AG09319 (cell line): ENCODE results near the gene PDE9A.

Source experiments
- DNase-seq: peaks from one replicate; pipeline ENCODE4 v3.0.0-alpha.2; 2010; ENCODE audit warnings: low read depth; ENCODE audit errors: extremely low read depth
- TF ChIP-seq, protein P1 (sequence below): IDR thresholded peaks from 2 replicates; pipeline ENCODE4 v1.5.1; 2011; ENCODE audit warnings: low read depth, mild to moderate bottlenecking, inconsistent platforms, low read length, moderate library complexity

PDE9A gene

DNA sequence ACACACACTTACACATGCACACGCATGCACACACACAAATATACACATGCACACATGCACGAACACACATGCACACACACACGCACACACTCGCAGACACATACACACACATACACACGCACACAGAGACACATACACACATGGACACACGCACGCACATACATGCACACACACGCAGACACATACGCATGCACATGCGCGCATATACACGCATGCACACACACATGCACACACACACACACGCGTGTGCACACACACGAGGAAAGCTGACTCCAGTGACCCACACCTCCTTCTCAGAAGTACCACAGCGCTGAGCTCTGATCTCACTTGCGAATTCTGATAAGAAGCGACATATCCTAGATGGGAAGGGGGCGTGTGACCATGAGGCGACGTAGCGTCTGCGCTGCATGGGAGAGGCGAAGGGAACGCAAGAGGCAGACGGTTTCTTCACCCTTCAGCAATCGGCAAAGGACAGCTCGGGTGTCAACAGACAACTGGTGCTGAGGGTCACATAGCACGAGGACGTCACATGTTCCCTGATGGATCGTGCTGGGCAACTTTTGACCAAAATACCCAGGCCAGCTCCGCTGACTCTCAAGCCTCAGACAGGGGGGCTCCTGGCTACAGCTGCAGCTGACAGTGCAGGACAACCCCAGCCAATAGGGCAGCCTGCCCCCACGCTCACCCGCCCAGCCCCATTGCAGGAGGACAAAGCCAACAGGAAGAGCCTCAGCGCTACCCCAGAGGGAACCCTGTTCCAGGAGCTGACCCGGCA is 16.0 kb upstream of the PDE9A start:
- TF ChIP-seq, protein P1, sequence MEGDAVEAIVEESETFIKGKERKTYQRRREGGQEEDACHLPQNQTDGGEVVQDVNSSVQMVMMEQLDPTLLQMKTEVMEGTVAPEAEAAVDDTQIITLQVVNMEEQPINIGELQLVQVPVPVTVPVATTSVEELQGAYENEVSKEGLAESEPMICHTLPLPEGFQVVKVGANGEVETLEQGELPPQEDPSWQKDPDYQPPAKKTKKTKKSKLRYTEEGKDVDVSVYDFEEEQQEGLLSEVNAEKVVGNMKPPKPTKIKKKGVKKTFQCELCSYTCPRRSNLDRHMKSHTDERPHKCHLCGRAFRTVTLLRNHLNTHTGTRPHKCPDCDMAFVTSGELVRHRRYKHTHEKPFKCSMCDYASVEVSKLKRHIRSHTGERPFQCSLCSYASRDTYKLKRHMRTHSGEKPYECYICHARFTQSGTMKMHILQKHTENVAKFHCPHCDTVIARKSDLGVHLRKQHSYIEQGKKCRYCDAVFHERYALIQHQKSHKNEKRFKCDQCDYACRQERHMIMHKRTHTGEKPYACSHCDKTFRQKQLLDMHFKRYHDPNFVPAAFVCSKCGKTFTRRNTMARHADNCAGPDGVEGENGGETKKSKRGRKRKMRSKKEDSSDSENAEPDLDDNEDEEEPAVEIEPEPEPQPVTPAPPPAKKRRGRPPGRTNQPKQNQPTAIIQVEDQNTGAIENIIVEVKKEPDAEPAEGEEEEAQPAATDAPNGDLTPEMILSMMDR = no peak
- DNase-seq = no peak

DNA sequence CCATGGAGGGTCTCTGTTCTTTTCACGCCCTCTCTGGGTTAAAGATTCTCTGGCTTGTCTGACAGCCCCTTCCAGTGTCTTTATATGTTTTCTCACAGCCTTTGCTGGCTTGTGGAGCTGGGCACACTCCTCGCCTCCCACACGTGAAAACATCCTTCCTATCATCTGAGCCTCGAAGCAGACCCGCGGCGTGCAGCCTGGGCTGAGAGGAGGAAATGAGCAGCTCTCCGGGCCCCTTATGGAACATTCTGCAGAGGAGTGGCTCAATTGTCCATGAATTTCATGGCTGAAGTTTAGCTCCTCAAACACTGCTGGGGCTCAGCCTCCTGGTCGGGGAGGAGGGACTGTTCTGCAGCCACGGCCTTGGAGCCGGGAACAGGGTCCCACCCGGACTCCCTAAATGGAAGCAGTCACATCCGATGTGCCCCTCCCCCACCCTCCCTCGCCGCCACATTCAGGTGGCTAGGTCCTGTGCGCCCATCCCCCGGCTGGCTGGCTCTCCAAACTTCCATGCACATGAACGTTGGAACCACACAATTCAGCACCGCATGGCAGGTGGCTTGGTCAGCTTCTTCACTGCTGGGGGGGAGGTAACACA is 15.1 kb upstream of the PDE9A start:
- no peak for DNase-seq
- TF ChIP-seq, protein P1 = no peak

DNA sequence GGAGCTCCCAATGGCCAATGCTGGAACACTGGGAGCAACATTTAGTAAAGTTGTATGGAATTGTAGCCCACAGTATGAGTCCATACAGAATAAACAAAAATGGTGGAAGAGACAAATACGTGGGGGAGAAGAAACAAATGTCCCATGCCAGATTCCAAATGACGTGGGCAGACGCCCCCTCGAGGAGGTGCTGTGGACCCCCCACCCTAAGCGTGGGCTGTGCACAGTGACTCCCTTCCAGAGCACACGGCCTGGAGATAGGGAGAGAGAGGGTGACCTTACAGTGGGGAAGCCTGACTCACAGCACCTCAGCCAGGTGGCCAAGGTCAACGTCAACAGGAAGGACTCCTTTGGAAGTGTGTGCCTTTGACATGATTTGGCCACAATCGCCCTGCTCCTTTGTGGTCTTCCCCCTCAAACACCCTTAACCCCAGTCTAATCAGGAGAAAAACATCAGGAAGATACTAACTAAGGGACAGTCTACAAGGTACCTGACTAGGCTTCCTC is 13.7 kb upstream of the PDE9A start:
- DNase-seq = no peak
- TF ChIP-seq, protein P1 = no peak

DNA sequence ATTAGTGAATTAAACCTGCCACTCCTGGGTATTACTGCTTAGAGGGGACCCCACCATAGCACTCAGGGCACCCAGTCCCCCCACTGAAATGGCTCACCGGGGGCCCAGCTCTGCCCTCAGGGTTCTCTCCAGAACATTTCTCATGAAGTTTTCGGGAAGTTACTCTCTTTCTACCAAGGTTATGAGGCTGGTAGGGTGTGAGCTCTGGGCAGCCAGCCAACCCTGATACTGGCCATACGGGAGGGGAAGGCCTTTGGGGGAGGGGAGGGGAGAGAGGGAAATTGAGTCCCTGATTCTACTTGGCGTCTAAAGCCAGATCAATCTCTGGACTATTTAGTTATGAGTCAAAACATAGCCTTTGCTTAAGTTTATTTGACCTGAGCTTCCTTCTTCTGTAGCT is 12.9 kb upstream of the PDE9A start:
- DNase-seq = no peak
- TF ChIP-seq, protein P1 = no peak

DNA sequence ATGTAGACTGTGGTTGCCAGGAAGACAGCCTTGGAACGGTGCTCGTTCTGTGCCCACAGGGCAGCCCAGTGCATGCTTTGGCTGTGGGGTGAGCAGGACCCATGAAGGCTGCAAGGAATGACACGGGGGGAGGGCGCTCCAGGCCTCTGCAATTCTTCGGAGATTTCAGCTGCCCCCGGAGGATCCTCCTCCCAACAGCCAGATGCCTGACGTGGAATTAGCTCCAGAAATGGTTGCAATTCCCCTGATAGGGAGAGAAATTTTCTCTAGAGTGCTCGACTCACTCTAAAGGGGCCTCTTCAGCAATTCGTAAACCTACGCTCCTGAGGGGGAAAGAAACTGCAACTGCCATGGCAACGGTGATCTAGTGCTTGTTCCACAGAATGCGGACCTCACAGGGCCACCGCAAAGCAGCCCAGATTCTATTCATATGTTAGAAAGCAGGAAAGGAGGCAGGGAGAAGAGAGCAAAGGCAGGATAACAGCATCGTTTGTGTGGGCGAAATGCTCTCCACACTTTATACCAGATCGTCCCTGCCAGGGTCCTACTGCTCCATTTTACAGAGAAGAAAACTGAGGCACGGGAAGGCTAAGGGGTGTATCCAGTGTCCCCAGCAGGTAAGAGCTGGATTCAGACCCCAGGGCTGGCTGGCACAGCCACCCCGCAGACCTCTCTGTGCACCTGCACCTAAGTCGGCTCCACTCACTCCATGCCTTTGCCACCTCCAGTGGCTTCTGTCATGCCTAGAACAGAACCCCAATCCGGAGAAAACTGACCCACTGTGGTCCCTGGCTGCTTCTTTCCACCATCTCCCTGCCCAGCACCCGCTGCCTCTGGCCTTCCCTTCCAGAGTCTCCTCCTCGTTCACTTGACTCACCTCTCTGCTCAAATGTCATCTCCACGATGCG is 11.9 kb upstream of the PDE9A start:
- DNase-seq = no peak
- TF ChIP-seq, protein P1 = no peak

DNA sequence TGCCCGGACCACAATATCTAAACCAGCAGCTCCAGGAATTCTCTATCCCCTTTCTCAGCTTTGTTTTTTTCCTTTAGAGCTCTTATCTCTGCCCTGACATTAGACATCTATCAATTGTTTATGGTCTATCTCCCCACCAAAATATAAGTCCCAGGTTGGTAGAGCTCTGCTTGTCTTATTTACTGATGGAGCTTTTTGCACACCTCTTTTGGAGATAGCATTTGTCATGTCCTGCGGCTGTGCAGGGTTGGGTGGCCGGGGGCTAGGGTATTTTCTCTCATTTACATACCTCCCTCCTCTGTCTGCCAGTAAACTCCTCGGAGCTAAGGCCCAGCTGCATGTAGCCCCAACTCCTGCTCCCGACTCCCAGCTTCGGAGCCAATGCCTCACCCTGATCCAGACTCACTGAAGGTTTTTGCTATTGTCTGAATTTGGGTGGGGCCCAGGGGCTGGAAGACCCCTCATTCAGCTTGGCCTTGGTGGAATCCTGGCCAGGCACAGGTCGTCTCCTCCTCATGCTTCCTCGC is 11.1 kb upstream of the PDE9A start:
- TF ChIP-seq, protein P1 = no peak

More for the DNA sequence above, 11.1 kb upstream of the PDE9A start:
- no peak for DNase-seq
